H9 (cell line): ENCODE measurements around the gene CCL25. TPM values are rescaled to one million over a fixed set of nuclear protein-coding genes. Genes with fewer than 3 reads are reported as not detected.

Source experiments
- DNase-seq: peaks from one replicate; pipeline ENCODE4 v3.0.0-alpha.2; 2017
- H2AFZ ChIP-seq: one replicate; pipeline ENCODE4 v1.6.1; 2013; ENCODE audit warnings: mild to moderate bottlenecking, low read length, control low read depth, moderate library complexity
- H2AK5ac ChIP-seq: 2 replicates; pipeline ENCODE4 v1.6.1; 2013; ENCODE audit warnings: low read length, control low read depth, mixed read lengths; ENCODE audit not compliant: insufficient read length
- H2BK120ac ChIP-seq: one replicate; pipeline ENCODE4 v1.6.1; 2013; ENCODE audit warnings: low read depth, mild to moderate bottlenecking, low read length, control low read depth, inconsistent platforms; ENCODE audit not compliant: poor library complexity, severe bottlenecking
- H2BK12ac ChIP-seq: 2 replicates; pipeline ENCODE4 v1.6.1; 2013; ENCODE audit warnings: low read length, control low read depth, mixed read lengths, low read depth; ENCODE audit not compliant: insufficient read length
- H2BK15ac ChIP-seq: 2 replicates; pipeline ENCODE4 v1.6.1; 2013; ENCODE audit warnings: low read depth, low read length, control low read depth
- H2BK20ac ChIP-seq: one replicate; pipeline ENCODE4 v1.6.1; 2013; ENCODE audit warnings: low read depth, mild to moderate bottlenecking, low read length, control low read depth, inconsistent platforms; ENCODE audit not compliant: poor library complexity, severe bottlenecking
- H2BK5ac ChIP-seq: 2 replicates; pipeline ENCODE4 v1.6.1; 2013; ENCODE audit warnings: low read length, control low read depth, mixed read lengths; ENCODE audit not compliant: insufficient read length
- H3K14ac ChIP-seq: 2 replicates; pipeline ENCODE4 v1.6.1; 2013; ENCODE audit warnings: low read length, control low read depth; ENCODE audit not compliant: insufficient read depth
- H3K18ac ChIP-seq: 2 replicates; pipeline ENCODE4 v1.6.1; 2013; ENCODE audit warnings: low read depth, mild to moderate bottlenecking, mixed read lengths, low read length, control low read depth; ENCODE audit not compliant: insufficient read length
- H3K23ac ChIP-seq: 2 replicates; pipeline ENCODE4 v1.6.1; 2013; ENCODE audit warnings: low read length, control low read depth, mixed read lengths, low read depth; ENCODE audit not compliant: insufficient read length
- H3K23me2 ChIP-seq: 2 replicates; pipeline ENCODE4 v1.6.1; 2013; ENCODE audit warnings: low read depth, mild to moderate bottlenecking, mixed read lengths, low read length, control low read depth; ENCODE audit not compliant: insufficient read length, poor library complexity, severe bottlenecking
- H3K27ac ChIP-seq: 2 replicates; pipeline ENCODE4 v1.5.1; 2013; ENCODE audit warnings: low read length, control low read depth, mixed read lengths, low read depth; ENCODE audit not compliant: insufficient read length
- H3K27me3 ChIP-seq: 2 replicates; pipeline ENCODE4 v1.6.1; 2013; ENCODE audit warnings: low read length, control low read depth, inconsistent platforms; ENCODE audit not compliant: insufficient read depth
- H3K4ac ChIP-seq: 2 replicates; pipeline ENCODE4 v1.6.1; 2013; ENCODE audit warnings: low read depth, mild to moderate bottlenecking, control low read depth, inconsistent platforms, low read length, moderate library complexity
- H3K4me1 ChIP-seq: 2 replicates; pipeline ENCODE4 v1.6.1; 2013; ENCODE audit warnings: low read length, control low read depth, inconsistent platforms; ENCODE audit not compliant: insufficient read depth
- H3K4me2 ChIP-seq: 2 replicates; pipeline ENCODE4 v1.6.1; 2013; ENCODE audit warnings: low read length, control low read depth, mixed read lengths; ENCODE audit not compliant: insufficient read length, insufficient read depth
- H3K56ac ChIP-seq: 2 replicates; pipeline ENCODE4 v1.6.1; 2013; ENCODE audit warnings: low read depth, mild to moderate bottlenecking, mixed read lengths, low read length, control low read depth; ENCODE audit not compliant: insufficient read length
- H3K79me1 ChIP-seq: 2 replicates; pipeline ENCODE4 v1.6.1; 2013; ENCODE audit warnings: low read depth, mild to moderate bottlenecking, moderate library complexity, low read length, control low read depth, inconsistent platforms; ENCODE audit not compliant: insufficient read depth, poor library complexity, severe bottlenecking
- H3K79me2 ChIP-seq: 2 replicates; pipeline ENCODE4 v1.6.1; 2013; ENCODE audit warnings: low read length, control low read depth, inconsistent platforms; ENCODE audit not compliant: insufficient read depth
- H3K9ac ChIP-seq: 2 replicates; pipeline ENCODE4 v1.6.1; 2013; ENCODE audit warnings: low read length, control low read depth, mixed read lengths; ENCODE audit not compliant: insufficient read length; ENCODE audit errors: extremely low read depth
- H3K9me3 ChIP-seq: one replicate; pipeline ENCODE4 v1.6.1; 2013; ENCODE audit warnings: low read depth, low read length, inconsistent platforms; ENCODE audit not compliant: control insufficient read depth
- H3T11ph ChIP-seq: one replicate; pipeline ENCODE4 v1.6.1; 2013; ENCODE audit warnings: mild to moderate bottlenecking, low read length, control low read depth, inconsistent platforms
- H4K20me1 ChIP-seq: one replicate; pipeline ENCODE4 v1.6.1; 2013; ENCODE audit not compliant: control insufficient read depth, insufficient read length, insufficient read depth
- H4K5ac ChIP-seq: 2 replicates; pipeline ENCODE4 v1.6.1; 2013; ENCODE audit warnings: low read depth, mild to moderate bottlenecking, mixed read lengths, low read length, control low read depth; ENCODE audit not compliant: insufficient read length
- H4K8ac ChIP-seq: replicated peaks from 2 replicates; pipeline ENCODE4 v1.6.1; 2013; ENCODE audit warnings: low read length, control low read depth, mixed read lengths, low read depth; ENCODE audit not compliant: insufficient read length
- H4K91ac ChIP-seq: 2 replicates; pipeline ENCODE4 v1.6.1; 2013; ENCODE audit warnings: low read depth, mild to moderate bottlenecking, moderate library complexity, mixed read lengths, low read length, control low read depth; ENCODE audit not compliant: insufficient read length
- H3K27ac Mint-ChIP-seq, 3 experiments: 2 replicates in 2 of 3; 3 replicates in 1 of 3; pipeline ENCODE4 v1.8.0; 2020 to 2021; ENCODE audit warnings: mixed read lengths in 3 of 3, mild to moderate bottlenecking in 1 of 3, moderate library complexity in 1 of 3
- H3K27me3 Mint-ChIP-seq: 2 replicates; pipeline ENCODE4 v1.8.0; 2021; ENCODE audit warnings: low read depth, mild to moderate bottlenecking, moderate library complexity, mixed read lengths
- H3K36me3 Mint-ChIP-seq, 3 experiments: 2 replicates in 2 of 3; 3 replicates in 1 of 3; pipeline ENCODE4 v1.8.0; 2020 to 2021; ENCODE audit warnings: low read depth in 3 of 3, mixed read lengths in 3 of 3; ENCODE audit not compliant: insufficient read depth in 1 of 3
- H3K4me1 Mint-ChIP-seq, 2 experiments: 2 replicates each; pipeline ENCODE4 v1.8.0; 2020; ENCODE audit warnings: mixed read lengths in 2 of 2
- H3K4me3 Mint-ChIP-seq, 2 experiments: 2 replicates in 1 of 2; 3 replicates in 1 of 2; pipeline ENCODE4 v1.8.0; 2020 to 2021; ENCODE audit warnings: mild to moderate bottlenecking in 2 of 2, mixed read lengths in 2 of 2, moderate library complexity in 1 of 2
- H3K9me3 Mint-ChIP-seq, 2 experiments: 2 replicates in 1 of 2; 3 replicates in 1 of 2; pipeline ENCODE4 v1.8.0; 2020; ENCODE audit warnings: mild to moderate bottlenecking in 2 of 2, mixed read lengths in 2 of 2, moderate library complexity in 1 of 2
- WGBS: extraction: QIAGEN DNeasy Blood & Tissue Kit; methylation state at CpG from one replicate; pipeline ENCODE4 v1.1.7; 2013; ENCODE audit warnings: missing lambda C conversion rate, low lambda C conversion rate, mixed read lengths; ENCODE audit not compliant: insufficient read length; ENCODE audit errors: extremely low coverage; 5-methylcytosine and 5-hydroxymethylcytosine counted together
- total RNA-seq: library from RNA; stranded (reverse); gene quantifications from 2 replicates; pipeline ENCODE4 v1.2.1, GENCODE V29; 2021
- TF ChIP-seq, protein P1 (sequence below): fragments of 200-600 bp; sonication (generic); conservative IDR thresholded peaks from 3 replicates; pipeline ENCODE4 v1.8.0; 2021; ENCODE audit warnings: antibody characterized with exemption, mild to moderate bottlenecking

Gene CCL25
- total RNA-seq, 1 experiment from 2014 or later: not detected

DNA sequence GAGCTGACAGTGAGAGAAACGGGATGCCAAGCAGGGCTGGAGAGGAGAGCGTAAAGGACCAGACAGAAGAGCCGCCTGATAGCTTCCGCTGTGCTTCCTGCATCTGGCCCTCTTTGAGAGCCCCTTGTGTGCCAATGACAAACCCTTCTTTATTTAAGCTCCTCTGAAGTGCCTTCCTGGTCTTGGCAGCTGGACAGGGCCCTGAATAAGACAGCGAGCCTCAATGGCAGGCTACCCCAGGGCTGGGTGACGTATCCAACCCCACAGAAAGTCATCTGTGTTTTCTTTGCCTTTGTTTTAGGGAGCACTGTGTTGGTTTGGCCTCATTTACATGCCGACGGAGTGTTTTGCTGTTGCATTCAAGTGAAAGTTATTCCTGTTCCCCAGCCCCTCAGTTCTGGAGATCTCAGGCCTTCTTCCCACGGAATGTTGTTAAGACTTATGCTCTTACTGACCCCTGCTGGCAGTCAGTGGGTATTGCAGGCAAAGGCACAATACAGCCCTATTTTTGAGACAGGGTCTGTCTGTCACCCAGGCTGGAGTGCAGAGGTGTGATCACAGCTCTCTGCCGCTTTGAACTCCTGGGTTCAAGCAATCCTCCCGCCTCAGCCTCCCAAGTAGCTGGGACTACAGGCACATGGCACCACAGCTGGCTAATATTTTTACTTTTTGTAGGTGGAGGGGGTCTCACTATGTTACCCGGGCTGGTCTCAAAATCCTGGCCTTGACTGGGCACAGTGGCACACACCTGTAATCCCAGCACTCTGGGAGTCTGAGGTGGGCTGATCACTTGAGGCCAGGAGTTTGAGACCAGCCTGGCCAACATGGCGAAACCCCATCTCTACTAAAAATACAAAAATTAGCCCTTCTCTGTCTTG lies 16.8 kb downstream of the CCL25 start:
- no peak overlapping the region for H2AK5ac ChIP-seq
- no peak overlapping the region for H2BK120ac ChIP-seq
- Mint-ChIP-seq H3K36me3 (peaks cover 28 to 36% (median 33%) of the 10 kb centered on the region in 3 experiments), H3K4me1 (no peaks in the 10 kb centered on the region), H3K4me3 (no peak overlapping the region), H3K27ac (peak overlapping the region in 1 of 3 experiments; percentile 70; a peak in 1 of 7 replicates), H3K27me3 (0 out of 2 replicates have a peak, but pooled peaks cover 2% of the 10 kb centered on the region), H3K9me3 (peaks cover 16 to 19% of the 10 kb centered on the region in 2 experiments)
- H2BK15ac ChIP-seq: no peak overlapping the region
- no peak overlapping the region for H3K9ac ChIP-seq
- no peak overlapping the region for H4K5ac ChIP-seq
- no peak overlapping the region for H2BK20ac ChIP-seq
- no peak overlapping the region for H2AFZ ChIP-seq
- H4K91ac ChIP-seq: no peak overlapping the region
- DNase-seq: no peak
- H3K23me2 ChIP-seq: no peaks in the 10 kb centered on the region
- H4K20me1 ChIP-seq: no peaks in the 10 kb centered on the region
- no peak overlapping the region for H3K4me2 ChIP-seq
- TF ChIP-seq, protein P1, sequence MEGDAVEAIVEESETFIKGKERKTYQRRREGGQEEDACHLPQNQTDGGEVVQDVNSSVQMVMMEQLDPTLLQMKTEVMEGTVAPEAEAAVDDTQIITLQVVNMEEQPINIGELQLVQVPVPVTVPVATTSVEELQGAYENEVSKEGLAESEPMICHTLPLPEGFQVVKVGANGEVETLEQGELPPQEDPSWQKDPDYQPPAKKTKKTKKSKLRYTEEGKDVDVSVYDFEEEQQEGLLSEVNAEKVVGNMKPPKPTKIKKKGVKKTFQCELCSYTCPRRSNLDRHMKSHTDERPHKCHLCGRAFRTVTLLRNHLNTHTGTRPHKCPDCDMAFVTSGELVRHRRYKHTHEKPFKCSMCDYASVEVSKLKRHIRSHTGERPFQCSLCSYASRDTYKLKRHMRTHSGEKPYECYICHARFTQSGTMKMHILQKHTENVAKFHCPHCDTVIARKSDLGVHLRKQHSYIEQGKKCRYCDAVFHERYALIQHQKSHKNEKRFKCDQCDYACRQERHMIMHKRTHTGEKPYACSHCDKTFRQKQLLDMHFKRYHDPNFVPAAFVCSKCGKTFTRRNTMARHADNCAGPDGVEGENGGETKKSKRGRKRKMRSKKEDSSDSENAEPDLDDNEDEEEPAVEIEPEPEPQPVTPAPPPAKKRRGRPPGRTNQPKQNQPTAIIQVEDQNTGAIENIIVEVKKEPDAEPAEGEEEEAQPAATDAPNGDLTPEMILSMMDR: peak; percentile 92
- H3K27ac ChIP-seq: no peak overlapping the region
- H3K27me3 ChIP-seq: no peaks in the 10 kb centered on the region
- no peak overlapping the region for H3T11ph ChIP-seq
- H3K4me1 ChIP-seq: no peaks in the 10 kb centered on the region
- H4K8ac ChIP-seq: no peak overlapping the region
- no peaks in the 10 kb centered on the region for H3K79me2 ChIP-seq
- H3K4ac ChIP-seq: no peak overlapping the region
- no peaks in the 10 kb centered on the region for H3K79me1 ChIP-seq
- no peak overlapping the region for H3K14ac ChIP-seq
- no peak overlapping the region for H3K56ac ChIP-seq
- no peak overlapping the region for H2BK5ac ChIP-seq
- WGBS: no CpG with 5 or more reads among the region's 13 CpGs
- H3K9me3 ChIP-seq: no peaks in the 10 kb centered on the region
- H3K23ac ChIP-seq: no peak overlapping the region
- no peak overlapping the region for H3K18ac ChIP-seq
- no peak overlapping the region for H2BK12ac ChIP-seq
